ENCODE results near the gene ZNF629.

DNA sequence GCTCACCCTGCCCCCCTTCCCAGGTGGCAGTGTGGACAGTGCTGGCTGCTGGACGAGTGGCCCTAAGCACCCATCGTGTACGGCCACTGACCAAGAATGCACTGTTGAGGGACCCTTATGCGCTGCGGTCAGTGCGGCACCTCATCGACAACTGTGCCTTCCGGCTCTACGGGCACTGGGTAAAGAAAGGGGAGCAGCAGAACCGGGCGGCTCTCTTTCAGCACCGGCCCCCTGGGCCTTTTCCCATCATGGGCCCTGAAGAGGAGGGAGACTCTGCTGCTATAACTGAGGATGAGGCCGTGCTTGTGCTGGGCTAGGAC, 30.3 kb downstream of the ZNF629 start:
- TF ChIP-seq, protein P1, sequence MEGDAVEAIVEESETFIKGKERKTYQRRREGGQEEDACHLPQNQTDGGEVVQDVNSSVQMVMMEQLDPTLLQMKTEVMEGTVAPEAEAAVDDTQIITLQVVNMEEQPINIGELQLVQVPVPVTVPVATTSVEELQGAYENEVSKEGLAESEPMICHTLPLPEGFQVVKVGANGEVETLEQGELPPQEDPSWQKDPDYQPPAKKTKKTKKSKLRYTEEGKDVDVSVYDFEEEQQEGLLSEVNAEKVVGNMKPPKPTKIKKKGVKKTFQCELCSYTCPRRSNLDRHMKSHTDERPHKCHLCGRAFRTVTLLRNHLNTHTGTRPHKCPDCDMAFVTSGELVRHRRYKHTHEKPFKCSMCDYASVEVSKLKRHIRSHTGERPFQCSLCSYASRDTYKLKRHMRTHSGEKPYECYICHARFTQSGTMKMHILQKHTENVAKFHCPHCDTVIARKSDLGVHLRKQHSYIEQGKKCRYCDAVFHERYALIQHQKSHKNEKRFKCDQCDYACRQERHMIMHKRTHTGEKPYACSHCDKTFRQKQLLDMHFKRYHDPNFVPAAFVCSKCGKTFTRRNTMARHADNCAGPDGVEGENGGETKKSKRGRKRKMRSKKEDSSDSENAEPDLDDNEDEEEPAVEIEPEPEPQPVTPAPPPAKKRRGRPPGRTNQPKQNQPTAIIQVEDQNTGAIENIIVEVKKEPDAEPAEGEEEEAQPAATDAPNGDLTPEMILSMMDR (IDR thresholded peaks at IDR 0.05) = no peak
- TF ChIP-seq POLR2A (IDR thresholded peaks at IDR 0.05) = no peak
